Gastrocnemius medialis (tissue), 4 donors: ENCODE data around the gene INTS15.

Source experiments
- POLR2A ChIP-seq, 2 donors: fragments of 450-650 bp; IDR thresholded peaks; one replicate each; pipeline ENCODE4 v1.6.1; 2017; ENCODE audit warnings: antibody characterized with exemption in 2 of 2, mild to moderate bottlenecking in 2 of 2, moderate library complexity in 2 of 2
- TF ChIP-seq, protein P1 (sequence below), 5 experiments: fragments of 450-650 bp in 3 of 5; fragments of 200-600 bp in 2 of 5; sonication (generic) in 2 of 5; IDR thresholded peaks in 4 of 5; conservative IDR thresholded peaks in 1 of 5; 1 replicate in 4 of 5; 2 replicates in 1 of 5; pipeline ENCODE4 v1.5.1; 2016 to 2019; ENCODE audit warnings: antibody characterized with exemption in 5 of 5, mild to moderate bottlenecking in 3 of 5, moderate library complexity in 3 of 5

DNA sequence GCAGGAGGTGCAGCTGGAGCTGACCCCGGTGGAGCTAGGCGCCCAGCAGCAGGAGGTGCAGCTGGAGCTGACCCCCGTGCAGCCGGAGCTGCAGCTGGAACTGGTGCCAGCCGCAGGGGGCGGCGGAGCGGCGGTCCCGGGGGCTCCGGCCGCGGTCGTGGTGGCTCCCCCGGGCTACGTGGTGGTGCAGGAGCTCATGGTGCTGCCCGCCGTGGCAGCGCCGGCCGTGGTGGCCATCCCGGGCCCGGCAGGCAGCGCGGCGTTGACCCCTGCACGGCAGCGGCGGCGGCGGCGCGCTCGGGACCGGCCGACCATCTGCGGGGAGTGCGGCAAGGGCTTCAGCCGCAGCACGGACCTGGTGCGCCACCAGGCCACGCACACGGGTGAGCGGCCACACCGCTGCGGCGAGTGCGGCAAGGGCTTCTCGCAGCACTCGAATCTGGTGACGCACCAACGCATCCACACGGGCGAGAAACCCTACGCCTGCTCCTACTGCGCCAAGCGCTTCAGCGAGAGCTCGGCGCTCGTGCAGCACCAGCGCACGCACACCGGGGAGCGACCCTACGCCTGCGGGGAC is 32.4 kb downstream of the INTS15 start:
- no peak for TF ChIP-seq POLR2A (IDR thresholded peaks at IDR 0.05)
- TF ChIP-seq, protein P1, sequence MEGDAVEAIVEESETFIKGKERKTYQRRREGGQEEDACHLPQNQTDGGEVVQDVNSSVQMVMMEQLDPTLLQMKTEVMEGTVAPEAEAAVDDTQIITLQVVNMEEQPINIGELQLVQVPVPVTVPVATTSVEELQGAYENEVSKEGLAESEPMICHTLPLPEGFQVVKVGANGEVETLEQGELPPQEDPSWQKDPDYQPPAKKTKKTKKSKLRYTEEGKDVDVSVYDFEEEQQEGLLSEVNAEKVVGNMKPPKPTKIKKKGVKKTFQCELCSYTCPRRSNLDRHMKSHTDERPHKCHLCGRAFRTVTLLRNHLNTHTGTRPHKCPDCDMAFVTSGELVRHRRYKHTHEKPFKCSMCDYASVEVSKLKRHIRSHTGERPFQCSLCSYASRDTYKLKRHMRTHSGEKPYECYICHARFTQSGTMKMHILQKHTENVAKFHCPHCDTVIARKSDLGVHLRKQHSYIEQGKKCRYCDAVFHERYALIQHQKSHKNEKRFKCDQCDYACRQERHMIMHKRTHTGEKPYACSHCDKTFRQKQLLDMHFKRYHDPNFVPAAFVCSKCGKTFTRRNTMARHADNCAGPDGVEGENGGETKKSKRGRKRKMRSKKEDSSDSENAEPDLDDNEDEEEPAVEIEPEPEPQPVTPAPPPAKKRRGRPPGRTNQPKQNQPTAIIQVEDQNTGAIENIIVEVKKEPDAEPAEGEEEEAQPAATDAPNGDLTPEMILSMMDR (IDR thresholded peaks at IDR 0.05 in 4 of 5, conservative IDR thresholded peaks at IDR 0.05 in 1 of 5), result no peak
